Tibial nerve (tissue), 4 donors: Measurements from ENCODE around the gene MAX. TPM values are rescaled to one million over a fixed set of nuclear protein-coding genes. Genes with fewer than 3 reads are reported as not detected.

Experiments used
- DNase-seq, 2 donors: peaks; one replicate each; pipeline ENCODE4 v3.0.0-alpha.2; 2019; ENCODE audit warnings: low spot score in 2 of 2
- H3K27ac ChIP-seq, 4 donors: fragments of 200-600 bp; sonication (generic) in 3 of 4; one replicate each; pipeline ENCODE4 v1.5.1; 2017 to 2019; ENCODE audit warnings: mild to moderate bottlenecking in 1 of 4
- H3K27me3 ChIP-seq, 2 donors: fragments of 200-600 bp; sonication (generic) in 1 of 2; one replicate each; pipeline versions ENCODE4 v1.5.1 to v1.6.0; 2017 to 2019
- H3K36me3 ChIP-seq, 3 donors: fragments of 200-600 bp; sonication (generic); one replicate each; pipeline ENCODE4 v1.5.1; 2018 to 2019
- H3K4me1 ChIP-seq, 4 donors: fragments of 200-600 bp; sonication (generic) in 3 of 4; one replicate each; pipeline ENCODE4 v1.5.1; 2017 to 2019
- H3K4me3 ChIP-seq, 4 donors: fragments of 200-600 bp; sonication (generic) in 3 of 4; one replicate each; pipeline ENCODE4 v1.5.1; 2017 to 2019; ENCODE audit warnings: mild to moderate bottlenecking in 1 of 4, moderate library complexity in 1 of 4
- H3K9me3 ChIP-seq, 4 donors: fragments of 200-600 bp; sonication (generic) in 3 of 4; one replicate each; pipeline ENCODE4 v1.5.1; 2017 to 2019
- EP300 ChIP-seq, 2 donors: sonication (generic); formaldehyde crosslinking; IDR thresholded peaks; one replicate each; pipeline ENCODE4 v1.6.1; 2017; ENCODE audit warnings: antibody characterized with exemption in 2 of 2, mild to moderate bottlenecking in 1 of 2
- POLR2A ChIP-seq, 2 donors: fragments of 450-650 bp; IDR thresholded peaks; one replicate each; pipeline ENCODE4 v1.6.1; 2017; ENCODE audit warnings: antibody characterized with exemption in 2 of 2, mild to moderate bottlenecking in 2 of 2, moderate library complexity in 2 of 2
- WGBS, 2 donors: methylation state at CpG; one replicate each; pipeline ENCODE4 v1.1.5; 2018; 5-methylcytosine and 5-hydroxymethylcytosine counted together
- total RNA-seq, 4 donors: library from RNA; depleted of rRNA; stranded (reverse); fragments of >200 nt; gene quantifications; one replicate each; pipeline ENCODE4 v1.1.0, GENCODE V29; 2016
- TF ChIP-seq, protein P1 (sequence below), 5 experiments: fragments of 200-600 bp in 3 of 5; fragments of 450-650 bp in 2 of 5; sonication (generic) in 3 of 5; IDR thresholded peaks; one replicate each; pipeline ENCODE4 v1.5.1; 2016 to 2019; ENCODE audit warnings: antibody characterized with exemption in 5 of 5, mild to moderate bottlenecking in 3 of 5, moderate library complexity in 2 of 5

The MAX gene
- total RNA-seq, 4 donors from 2014 or later = 49.4 to 70.4 (median 55.6) TPM

- H3K4me3 ChIP-seq = no peak overlapping the region
- peak overlapping the region in 1 of 4 donors; percentile 51 for H3K27ac ChIP-seq
- H3K9me3 ChIP-seq = peaks cover 0 to 7% (median 0%) of the 10 kb centered on the region in 4 donors
- H3K4me1 ChIP-seq = no peaks in the 10 kb centered on the region
- no peaks in the 10 kb centered on the region for H3K36me3 ChIP-seq
- H3K27me3 ChIP-seq = no peaks in the 10 kb centered on the region
- no peak for DNase-seq
- TF ChIP-seq EP300 (IDR thresholded peaks at IDR 0.05) (peak in 1 of 2 donors; percentile 28), POLR2A (IDR thresholded peaks at IDR 0.05) (no peak)
- TF ChIP-seq, protein P1, sequence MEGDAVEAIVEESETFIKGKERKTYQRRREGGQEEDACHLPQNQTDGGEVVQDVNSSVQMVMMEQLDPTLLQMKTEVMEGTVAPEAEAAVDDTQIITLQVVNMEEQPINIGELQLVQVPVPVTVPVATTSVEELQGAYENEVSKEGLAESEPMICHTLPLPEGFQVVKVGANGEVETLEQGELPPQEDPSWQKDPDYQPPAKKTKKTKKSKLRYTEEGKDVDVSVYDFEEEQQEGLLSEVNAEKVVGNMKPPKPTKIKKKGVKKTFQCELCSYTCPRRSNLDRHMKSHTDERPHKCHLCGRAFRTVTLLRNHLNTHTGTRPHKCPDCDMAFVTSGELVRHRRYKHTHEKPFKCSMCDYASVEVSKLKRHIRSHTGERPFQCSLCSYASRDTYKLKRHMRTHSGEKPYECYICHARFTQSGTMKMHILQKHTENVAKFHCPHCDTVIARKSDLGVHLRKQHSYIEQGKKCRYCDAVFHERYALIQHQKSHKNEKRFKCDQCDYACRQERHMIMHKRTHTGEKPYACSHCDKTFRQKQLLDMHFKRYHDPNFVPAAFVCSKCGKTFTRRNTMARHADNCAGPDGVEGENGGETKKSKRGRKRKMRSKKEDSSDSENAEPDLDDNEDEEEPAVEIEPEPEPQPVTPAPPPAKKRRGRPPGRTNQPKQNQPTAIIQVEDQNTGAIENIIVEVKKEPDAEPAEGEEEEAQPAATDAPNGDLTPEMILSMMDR (IDR thresholded peaks at IDR 0.05) = no peak
- WGBS, 2 donors = 75 to 79% methylated on average over 15 of the region's 15 CpGs
These were observed 15.7 kb upstream of the MAX start for GRCh38 chr14:65117769-65118745.

- no peaks in the 10 kb centered on the region for H3K4me1 ChIP-seq
- DNase-seq = no peak
- no peaks in the 10 kb centered on the region for H3K36me3 ChIP-seq
- 70 to 78% methylated on average over 9 of the region's 9 CpGs for WGBS, 2 donors
- no peak overlapping the region for H3K27ac ChIP-seq
- H3K4me3 ChIP-seq = no peak overlapping the region
- TF ChIP-seq EP300 (IDR thresholded peaks at IDR 0.05) (no peak), POLR2A (IDR thresholded peaks at IDR 0.05) (no peak)
- TF ChIP-seq, protein P1 (IDR thresholded peaks at IDR 0.05) = no peak
- no peaks in the 10 kb centered on the region for H3K9me3 ChIP-seq
- no peaks in the 10 kb centered on the region for H3K27me3 ChIP-seq
These were observed 13.3 kb upstream of the MAX start for GRCh38 chr14:65115615-65116014.

DNA sequence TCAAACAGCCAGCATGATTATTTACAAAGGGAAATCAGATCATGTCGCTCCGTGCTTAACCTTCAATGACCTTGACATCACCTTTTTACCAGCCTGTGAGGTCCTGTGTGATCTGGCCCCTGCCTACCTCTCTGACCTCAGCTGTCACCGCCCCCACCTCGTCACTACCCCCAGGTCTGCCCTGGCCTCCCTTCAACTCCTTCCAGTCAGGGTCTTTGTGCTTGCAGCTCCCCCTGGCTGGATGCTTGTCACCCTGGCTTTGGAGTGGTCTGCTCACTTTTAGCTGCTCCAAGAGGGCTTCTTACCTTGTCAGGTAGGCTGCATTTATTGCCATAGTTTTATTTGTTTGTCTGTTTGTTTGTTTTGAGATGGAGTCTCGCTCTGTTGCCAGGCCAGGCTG, 8.2 kb upstream of the MAX start:
- Histone ChIP-seq H3K27ac (no peak overlapping the region), H3K36me3 (no peaks in the 10 kb centered on the region), H3K4me3 (no peak overlapping the region), H3K9me3 (no peaks in the 10 kb centered on the region), H3K4me1 (no peaks in the 10 kb centered on the region), H3K27me3 (no peaks in the 10 kb centered on the region)
- no peak for DNase-seq
- TF ChIP-seq, protein P1 (IDR thresholded peaks at IDR 0.05) = no peak
- TF ChIP-seq POLR2A (IDR thresholded peaks at IDR 0.05) = no peak
- no peak for TF ChIP-seq EP300 (IDR thresholded peaks at IDR 0.05)
- 63 to 64% methylated on average over 5 of the region's 5 CpGs for WGBS, 2 donors

- Histone ChIP-seq H3K36me3 (no peaks in the 10 kb centered on the region), H3K9me3 (no peaks in the 10 kb centered on the region), H3K4me1 (no peaks in the 10 kb centered on the region), H3K27me3 (no peaks in the 10 kb centered on the region), H3K27ac (no peak overlapping the region), H3K4me3 (no peak overlapping the region)
- 86 to 88% methylated on average over 4 of the region's 4 CpGs for WGBS, 2 donors
- TF ChIP-seq POLR2A (IDR thresholded peaks at IDR 0.05) = no peak
- TF ChIP-seq EP300 (IDR thresholded peaks at IDR 0.05) = no peak
- TF ChIP-seq, protein P1 (IDR thresholded peaks at IDR 0.05) = no peak
- DNase-seq = no peak
These were observed 7.0 kb upstream of the MAX start for GRCh38 chr14:65109357-65109756.

DNA sequence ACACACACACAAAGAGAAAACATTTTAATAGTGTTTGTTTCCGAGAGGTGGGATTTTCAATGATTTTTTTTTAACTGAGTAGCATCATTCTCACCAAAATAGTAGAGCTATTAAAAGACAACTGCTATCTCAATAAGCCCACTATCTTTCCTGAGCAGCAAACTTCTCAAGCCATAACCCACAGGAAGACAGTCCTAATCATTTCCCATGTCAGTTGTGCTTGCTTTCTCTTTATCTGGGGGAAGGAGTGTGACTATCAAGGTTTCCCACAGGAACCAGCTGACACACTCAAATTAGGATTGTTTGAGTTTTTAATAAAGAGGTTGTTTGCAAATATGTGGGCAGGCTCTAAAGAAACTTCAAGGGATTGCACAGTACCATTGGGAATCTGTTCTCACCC, 4.9 kb upstream of the MAX start:
- Histone ChIP-seq H3K4me1 (peaks cover 0 to 7% (median 2%) of the 10 kb centered on the region in 4 donors), H3K36me3 (no peaks in the 10 kb centered on the region), H3K4me3 (no peak overlapping the region), H3K9me3 (no peaks in the 10 kb centered on the region), H3K27me3 (no peaks in the 10 kb centered on the region), H3K27ac (no peak overlapping the region)
- TF ChIP-seq, protein P1 (IDR thresholded peaks at IDR 0.05) = no peak
- TF ChIP-seq EP300 (IDR thresholded peaks at IDR 0.05) = no peak
- TF ChIP-seq POLR2A (IDR thresholded peaks at IDR 0.05) = no peak
- DNase-seq = no peak
- WGBS, 2 donors = 83 to 84% methylated on average over 1 of the region's 1 CpG
